SK-N-MC (cell line): ENCODE results near the gene TSHB.

Experiments used
- EZH2 ChIP-seq: fragments of 200-600 bp; sonication (generic); IDR thresholded peaks from one replicate; pipeline ENCODE4 v1.6.1; 2017; ENCODE audit warnings: antibody characterized with exemption
- FOXP2 ChIP-seq: optimal IDR thresholded peaks from 2 replicates; pipeline ENCODE3; 2011; ENCODE audit warnings: mild to moderate bottlenecking, moderate library complexity; ENCODE audit not compliant: insufficient read depth; ENCODE audit errors: extremely low read length, control extremely low read depth
- POLR2AphosphoS5 ChIP-seq: IDR thresholded peaks from 2 replicates; pipeline ENCODE4 v1.6.1; 2012; ENCODE audit warnings: mild to moderate bottlenecking, low read depth, low read length, borderline replicate concordance

- TF ChIP-seq POLR2AphosphoS5 (no peak), EZH2 (no peak), FOXP2 (no peak)
Measured at GRCh38 chr1:115041654-115042053, 12.0 kb downstream of the TSHB start.
